T-helper 17 cell (primary cell): ENCODE measurements around the gene DNAH9. TPM values are rescaled to one million over a fixed set of nuclear protein-coding genes. Genes with fewer than 3 reads are reported as not detected.

ENCODE experiments used
- ATAC-seq: fragments of 150-1000 bp; cut with Tn5 transposase; 2 replicates; pipeline ENCODE4 v1.10.0; 2021; ENCODE audit warnings: mild to moderate bottlenecking, moderate library complexity
- DNase-seq, 3 donors: peaks; one replicate each; pipeline versions ENCODE4 v3.0.0 to v3.0.0-alpha.2; 2020 to 2021
- H3K9me3 ChIP-seq: one replicate; pipeline ENCODE4 v1.7.0; 2013; ENCODE audit warnings: low read length, mild to moderate bottlenecking; ENCODE audit not compliant: control insufficient read depth, poor library complexity, severe bottlenecking
- H3K27ac Mint-ChIP-seq: one replicate; pipeline ENCODE4 v1.8.0; 2022; ENCODE audit warnings: mild to moderate bottlenecking, moderate library complexity, mixed read lengths
- H3K27me3 Mint-ChIP-seq: one replicate; pipeline ENCODE4 v1.8.0; 2022; ENCODE audit warnings: mixed read lengths
- H3K36me3 Mint-ChIP-seq: one replicate; pipeline ENCODE4 v1.8.0; 2022; ENCODE audit warnings: low read depth, mixed read lengths
- H3K4me1 Mint-ChIP-seq: one replicate; pipeline ENCODE4 v1.8.0; 2022; ENCODE audit warnings: mild to moderate bottlenecking, mixed read lengths
- H3K4me3 Mint-ChIP-seq: one replicate; pipeline ENCODE4 v1.8.0; 2022; ENCODE audit warnings: mild to moderate bottlenecking, moderate library complexity, mixed read lengths
- total RNA-seq, 4 donors: library from RNA in 2 of 4; stranded (reverse) in 2 of 4; gene quantifications; one replicate each; pipeline ENCODE4 v1.2.3 and lab custom pipeline; 2022 to 2026

The DNAH9 gene
- total RNA-seq, 2 donors from 2014 or later = not detected

DNA sequence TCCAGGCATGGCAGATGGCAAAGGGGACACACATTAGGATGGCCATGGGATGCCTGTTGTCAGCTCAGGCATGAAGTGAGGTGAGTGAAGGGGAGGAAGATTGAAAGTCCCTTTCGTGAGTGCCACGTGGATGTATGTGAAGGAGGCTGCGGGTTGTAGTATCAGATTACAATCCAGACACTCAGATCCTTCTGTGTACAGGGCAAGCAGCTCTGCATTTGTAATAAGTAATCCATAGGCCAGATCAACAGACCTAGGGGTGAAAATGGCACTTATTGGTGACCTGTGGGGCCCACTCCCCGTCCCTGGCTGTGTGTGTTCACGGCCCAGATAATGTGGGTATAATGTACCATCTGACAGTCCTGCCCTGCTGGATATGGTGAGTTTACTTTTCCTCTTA, 159.5 kb downstream of the DNAH9 start:
- ATAC-seq = no peak
- DNase-seq = no peak
- Mint-ChIP-seq H3K27ac (no peak overlapping the region), H3K4me1 (no peaks in the 10 kb centered on the region), H3K36me3 (no peaks in the 10 kb centered on the region), H3K27me3 (no peaks in the 10 kb centered on the region), H3K4me3 (no peak overlapping the region)
- no peaks in the 10 kb centered on the region for H3K9me3 ChIP-seq

DNA sequence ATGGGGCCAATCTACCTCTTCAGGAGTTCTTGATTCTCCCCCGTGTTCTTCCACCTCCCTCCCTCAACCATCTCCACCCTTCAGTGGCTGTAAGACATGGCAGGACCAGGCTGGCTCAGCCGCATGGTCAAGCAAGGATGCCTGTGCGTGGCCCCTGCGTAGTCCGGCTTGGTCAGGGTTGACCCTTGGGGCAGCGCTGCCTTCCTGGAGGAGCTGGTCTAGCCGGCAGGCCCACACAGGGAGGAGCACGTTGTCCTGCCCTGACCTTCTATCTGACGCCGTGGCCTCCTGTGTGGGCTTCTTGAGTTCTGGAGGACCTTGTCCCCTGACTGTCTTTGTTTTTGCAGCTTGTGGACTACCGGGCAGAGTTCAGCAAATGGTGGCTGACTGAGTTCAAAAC, 169.8 kb downstream of the DNAH9 start:
- no peak for ATAC-seq
- H3K4me3 Mint-ChIP-seq = no peak overlapping the region

DNA sequence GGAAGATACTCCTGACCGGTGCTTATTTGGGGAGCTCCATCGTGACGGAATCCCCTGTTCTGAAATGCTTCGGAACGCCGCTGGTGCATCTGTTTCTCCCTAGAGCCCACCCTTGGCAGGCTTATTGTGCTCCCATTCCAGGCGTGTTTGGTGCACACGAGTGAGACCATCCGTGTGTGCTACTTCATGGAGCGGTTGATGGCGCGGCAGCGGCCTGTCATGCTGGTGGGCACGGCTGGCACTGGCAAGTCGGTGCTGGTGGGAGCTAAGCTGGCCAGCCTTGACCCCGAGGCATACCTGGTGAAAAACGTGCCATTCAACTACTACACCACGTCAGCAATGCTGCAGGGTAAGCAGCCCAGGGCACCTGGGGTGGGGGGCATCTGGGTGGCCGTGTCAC, 170.7 kb downstream of the DNAH9 start:
- DNase-seq = no peak
- Mint-ChIP-seq H3K36me3 (no peaks in the 10 kb centered on the region), H3K27me3 (peaks cover 5% of the 10 kb centered on the region), H3K4me3 (no peak overlapping the region), H3K27ac (no peak overlapping the region), H3K4me1 (no peaks in the 10 kb centered on the region)
- H3K9me3 ChIP-seq = no peaks in the 10 kb centered on the region
- ATAC-seq = no peak

More for the DNA sequence above, 169.8 kb downstream of the DNAH9 start:
- Mint-ChIP-seq H3K4me1 (no peaks in the 10 kb centered on the region), H3K27ac (no peak overlapping the region), H3K36me3 (no peaks in the 10 kb centered on the region), H3K27me3 (peaks cover 5% of the 10 kb centered on the region)
- no peaks in the 10 kb centered on the region for H3K9me3 ChIP-seq
- no peak for DNase-seq

DNA sequence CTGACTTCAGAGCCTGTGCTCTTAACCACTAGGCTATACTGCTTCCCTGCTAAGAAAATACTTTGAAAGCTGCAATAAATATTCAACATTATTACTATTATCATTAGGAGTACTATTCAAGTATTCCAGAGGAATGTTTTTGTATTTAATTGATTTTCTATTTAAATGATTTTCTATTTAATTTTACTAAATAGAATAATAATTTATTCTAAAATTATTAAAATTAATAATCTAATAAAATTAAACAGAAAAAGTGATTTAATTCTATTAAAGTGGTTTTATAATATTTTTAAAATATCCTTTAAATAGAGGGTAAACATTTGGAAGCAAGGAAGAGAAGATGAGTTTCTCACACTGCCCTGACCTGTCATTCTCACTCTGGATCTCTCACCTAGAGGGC, 173.8 kb downstream of the DNAH9 start:
- DNase-seq = no peak
- no peaks in the 10 kb centered on the region for H3K9me3 ChIP-seq
- Mint-ChIP-seq H3K4me1 (no peaks in the 10 kb centered on the region), H3K27ac (no peak overlapping the region), H3K27me3 (no peaks in the 10 kb centered on the region), H3K4me3 (no peak overlapping the region), H3K36me3 (no peaks in the 10 kb centered on the region)
- no peak for ATAC-seq

DNA sequence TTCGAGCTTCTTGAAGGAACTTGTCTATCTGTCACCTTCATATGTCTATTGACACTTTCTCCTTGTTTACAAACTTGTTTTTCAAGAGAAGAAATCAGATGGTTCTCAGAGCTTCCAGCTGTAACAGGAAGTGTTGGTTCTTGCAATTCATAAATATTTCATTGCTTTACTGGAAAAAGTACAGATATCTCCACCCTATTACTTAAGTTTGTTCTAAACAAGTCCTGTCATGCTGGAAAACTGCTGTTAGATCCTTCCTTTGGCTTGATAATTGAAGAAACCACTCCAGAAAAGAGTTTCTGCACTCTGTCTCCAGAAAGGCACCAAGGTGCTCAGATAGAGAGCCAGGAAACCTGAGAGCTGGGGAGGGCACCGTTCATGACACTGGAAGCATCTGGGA, 181.6 kb downstream of the DNAH9 start:
- no peaks in the 10 kb centered on the region for H3K9me3 ChIP-seq
- Mint-ChIP-seq H3K4me3 (no peak overlapping the region), H3K36me3 (no peaks in the 10 kb centered on the region), H3K27me3 (no peaks in the 10 kb centered on the region), H3K4me1 (no peaks in the 10 kb centered on the region), H3K27ac (no peak overlapping the region)
- ATAC-seq (no peak), DNase-seq (no peak)

DNA sequence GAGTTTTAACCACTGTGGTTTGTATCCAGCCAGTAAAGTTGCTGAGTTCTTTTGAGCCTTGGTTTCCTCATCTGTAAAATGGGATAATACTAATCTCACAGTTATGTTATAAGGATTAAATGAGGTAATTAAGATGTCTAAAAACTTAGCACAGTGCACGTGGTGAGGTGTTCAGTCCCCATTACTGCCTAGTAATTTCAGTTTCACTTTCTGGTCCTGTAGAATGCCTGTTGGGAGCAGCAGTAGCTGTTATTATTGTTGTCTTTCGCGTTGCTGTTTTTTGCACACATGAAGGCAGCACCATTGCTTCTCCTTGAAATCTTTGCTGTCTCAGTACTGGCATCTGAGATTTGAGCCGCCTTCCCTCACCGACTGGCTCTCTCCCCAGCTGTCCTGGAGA, 182.4 kb downstream of the DNAH9 start:
- H3K9me3 ChIP-seq = no peaks in the 10 kb centered on the region
- DNase-seq = no peak
- H3K27ac Mint-ChIP-seq = no peak overlapping the region
- no peaks in the 10 kb centered on the region for H3K27me3 Mint-ChIP-seq
- H3K4me3 Mint-ChIP-seq = no peak overlapping the region
- ATAC-seq = no peak
- H3K36me3 Mint-ChIP-seq = no peaks in the 10 kb centered on the region
- no peaks in the 10 kb centered on the region for H3K4me1 Mint-ChIP-seq

DNA sequence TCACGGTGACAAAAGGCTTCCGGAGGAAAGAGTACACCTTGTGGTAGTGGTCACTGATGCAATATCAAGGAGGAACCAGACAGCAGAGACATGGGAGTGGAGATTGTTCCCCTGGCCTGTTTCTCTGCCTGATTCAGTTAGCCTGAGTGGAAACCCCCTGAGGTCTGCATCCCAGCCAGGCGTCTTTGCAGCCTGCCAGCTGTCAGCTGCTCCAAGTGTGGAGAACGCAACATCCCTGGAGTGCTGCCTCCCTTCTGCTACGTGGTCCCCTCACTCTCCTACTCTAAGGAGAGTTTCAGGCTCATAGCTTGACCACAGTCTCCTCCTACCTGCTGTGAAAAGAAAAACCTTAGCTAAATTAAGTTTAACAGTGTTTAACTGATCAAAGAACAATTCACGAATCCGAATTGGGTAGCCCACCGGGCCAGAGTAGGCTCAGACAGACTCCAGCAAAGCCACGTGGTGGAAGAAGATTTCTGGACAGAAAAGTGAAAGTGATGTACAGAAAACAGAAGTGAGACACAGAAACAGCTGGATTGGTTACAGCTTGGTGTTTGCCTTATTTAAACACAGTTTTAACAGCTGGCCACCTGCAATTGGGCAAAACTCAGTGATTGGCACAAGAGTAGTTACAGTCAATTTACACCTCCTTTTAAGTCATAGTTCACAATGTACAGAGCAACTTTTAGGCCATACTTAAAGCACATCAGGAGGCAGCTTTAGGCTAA, 188.6 kb downstream of the DNAH9 start:
- no peaks in the 10 kb centered on the region for H3K4me1 Mint-ChIP-seq
- no peak overlapping the region for H3K27ac Mint-ChIP-seq
- no peak overlapping the region for H3K4me3 Mint-ChIP-seq
- no peaks in the 10 kb centered on the region for H3K9me3 ChIP-seq
- ATAC-seq (no peak), DNase-seq (no peak)
- H3K27me3 Mint-ChIP-seq = no peaks in the 10 kb centered on the region
- no peaks in the 10 kb centered on the region for H3K36me3 Mint-ChIP-seq

DNA sequence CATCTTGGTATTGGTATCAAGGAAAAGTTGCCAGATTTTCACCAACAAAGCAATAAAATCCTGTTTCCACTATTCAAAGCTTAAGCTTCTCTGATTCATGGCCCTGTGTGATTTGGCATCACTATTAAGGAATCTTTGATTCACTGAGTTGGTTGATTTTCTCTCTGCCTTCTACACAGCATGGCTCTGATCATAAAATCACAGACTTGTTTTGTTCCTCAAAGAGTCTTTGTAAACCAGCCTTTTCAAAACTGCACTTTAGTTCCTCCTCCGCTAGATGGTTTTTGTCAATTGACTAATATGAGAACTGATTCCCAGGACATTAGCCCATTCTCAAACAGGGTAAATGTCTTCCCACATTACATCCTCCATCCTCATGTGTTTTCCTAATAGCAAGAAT, 197.6 kb downstream of the DNAH9 start:
- no peaks in the 10 kb centered on the region for H3K4me1 Mint-ChIP-seq
- no peak overlapping the region for H3K27ac Mint-ChIP-seq
- no peak for DNase-seq
- H3K9me3 ChIP-seq = no peaks in the 10 kb centered on the region
- ATAC-seq = no peak
- H3K4me3 Mint-ChIP-seq = no peak overlapping the region
- H3K27me3 Mint-ChIP-seq = no peaks in the 10 kb centered on the region
- no peaks in the 10 kb centered on the region for H3K36me3 Mint-ChIP-seq

DNA sequence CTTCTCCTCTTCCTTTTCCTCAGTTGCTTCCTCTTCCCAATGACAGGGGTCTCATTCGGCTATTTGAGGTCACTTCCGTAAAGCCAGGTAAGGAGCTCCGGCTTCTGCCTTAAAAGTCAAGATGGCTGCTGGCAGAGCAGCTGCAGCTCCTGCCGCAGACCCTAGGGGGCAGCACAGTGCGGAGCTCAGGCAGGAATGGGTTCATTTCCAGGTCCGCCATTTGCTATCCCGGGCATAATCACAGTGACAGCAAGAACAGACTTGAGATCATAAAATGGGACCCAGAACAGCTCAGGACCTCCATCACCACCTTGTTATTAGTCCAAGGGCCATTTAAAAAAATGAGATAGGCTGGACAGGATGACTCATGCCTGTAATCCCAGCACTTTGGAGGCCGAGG, 199.5 kb downstream of the DNAH9 start:
- no peaks in the 10 kb centered on the region for H3K27me3 Mint-ChIP-seq
- H3K36me3 Mint-ChIP-seq = no peaks in the 10 kb centered on the region
- H3K4me1 Mint-ChIP-seq = no peaks in the 10 kb centered on the region
- DNase-seq (no peak), ATAC-seq (no peak)
- no peak overlapping the region for H3K27ac Mint-ChIP-seq
- H3K9me3 ChIP-seq = no peaks in the 10 kb centered on the region
- H3K4me3 Mint-ChIP-seq = no peak overlapping the region

DNA sequence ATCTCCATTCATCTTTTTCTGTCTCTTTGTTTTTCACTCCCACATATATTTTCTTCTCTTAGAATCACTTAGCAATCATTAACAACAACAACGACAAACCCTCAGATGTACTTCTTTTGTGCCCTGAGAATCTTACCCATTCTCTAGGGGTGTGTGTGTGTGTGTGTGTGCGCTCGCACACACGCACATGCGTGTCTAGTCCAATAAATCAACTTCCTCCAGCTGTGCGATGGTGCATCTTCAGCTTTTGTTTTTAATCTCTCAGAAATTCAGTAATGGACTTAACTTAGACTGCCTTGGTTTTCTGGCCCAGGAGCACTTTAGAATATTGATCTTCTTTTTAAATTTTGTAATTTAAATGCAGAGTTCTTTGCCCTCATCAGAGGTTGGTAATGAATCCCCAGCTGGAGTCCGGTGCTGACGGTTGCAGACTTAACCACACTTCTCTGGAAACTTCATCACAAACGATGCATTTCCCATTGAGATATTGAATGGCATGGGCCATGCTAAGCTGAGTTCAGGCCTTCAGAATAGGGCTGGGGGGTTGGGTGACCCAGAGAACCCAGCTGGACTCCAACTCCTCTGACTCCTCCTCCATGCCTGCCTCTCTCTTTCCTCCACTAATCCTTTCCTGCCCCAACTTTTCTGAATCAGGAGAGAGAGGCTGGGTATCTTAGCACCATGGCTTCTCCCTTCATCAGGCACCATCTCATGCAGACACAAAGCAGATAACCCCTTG, 205.1 kb downstream of the DNAH9 start:
- Mint-ChIP-seq H3K27me3 (no peaks in the 10 kb centered on the region), H3K4me3 (no peak overlapping the region), H3K36me3 (no peaks in the 10 kb centered on the region), H3K27ac (no peak overlapping the region), H3K4me1 (no peaks in the 10 kb centered on the region)
- DNase-seq (no peak), ATAC-seq (no peak)
- no peaks in the 10 kb centered on the region for H3K9me3 ChIP-seq

DNA sequence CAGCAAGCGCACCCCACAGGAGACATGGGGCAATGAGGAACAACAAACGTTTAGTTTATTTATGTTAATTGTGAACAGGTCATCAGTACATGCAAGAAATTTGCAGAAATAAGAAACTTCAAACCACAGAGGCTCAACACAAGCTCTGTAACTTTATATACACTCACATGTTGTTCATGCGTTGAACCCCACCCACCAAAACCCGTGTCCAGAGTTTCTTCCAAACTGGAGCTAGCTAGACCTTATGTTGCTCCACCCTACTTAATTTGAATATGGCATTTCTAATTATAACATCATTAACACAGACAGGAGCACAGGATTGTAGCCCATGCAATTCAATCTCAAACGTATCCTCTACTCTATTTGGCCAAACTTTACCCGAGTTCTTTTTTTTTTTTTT, 206.9 kb downstream of the DNAH9 start:
- Mint-ChIP-seq H3K36me3 (no peaks in the 10 kb centered on the region), H3K27ac (no peak overlapping the region), H3K27me3 (no peaks in the 10 kb centered on the region), H3K4me1 (no peaks in the 10 kb centered on the region), H3K4me3 (no peak overlapping the region)
- ATAC-seq (no peak), DNase-seq (no peak)
- H3K9me3 ChIP-seq = no peaks in the 10 kb centered on the region

DNA sequence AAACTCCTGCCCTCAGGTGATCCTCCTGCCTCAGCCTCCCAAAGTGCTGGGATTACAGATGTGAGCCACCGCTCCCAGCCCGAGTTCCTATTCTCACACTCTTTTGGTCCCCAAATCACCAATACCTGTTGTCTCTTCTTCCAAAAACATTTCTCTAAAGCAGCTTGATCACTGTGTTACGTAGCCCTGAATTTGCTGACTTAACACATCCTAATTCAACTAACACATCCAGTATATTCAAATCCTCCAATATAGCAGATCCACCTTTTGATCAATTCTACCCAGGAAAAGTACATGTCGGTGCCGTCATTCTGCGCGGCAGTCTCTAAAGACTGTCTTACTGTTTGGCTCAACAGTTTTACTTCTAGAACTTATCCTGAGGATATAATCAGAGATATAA, 207.7 kb downstream of the DNAH9 start:
- ATAC-seq = no peak

DNA sequence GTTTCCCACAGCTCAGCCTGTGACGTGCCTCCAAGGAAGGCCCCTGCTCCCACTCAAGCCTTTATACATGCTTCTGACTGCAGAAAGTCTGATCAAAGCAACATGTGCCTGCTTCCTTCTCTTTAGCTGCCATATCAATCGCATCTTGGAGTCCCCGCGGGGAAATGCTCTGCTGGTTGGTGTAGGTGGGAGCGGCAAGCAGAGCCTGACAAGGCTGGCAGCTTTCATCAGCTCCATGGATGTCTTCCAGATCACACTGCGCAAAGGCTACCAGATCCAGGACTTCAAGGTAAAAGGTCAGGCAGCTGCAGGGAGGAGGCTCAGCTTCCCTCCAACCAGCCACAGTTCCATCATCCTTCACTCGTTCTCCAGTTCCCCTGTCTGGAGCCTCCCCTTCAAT, 209.3 kb downstream of the DNAH9 start:
- H3K9me3 ChIP-seq = no peaks in the 10 kb centered on the region
- Mint-ChIP-seq H3K4me3 (no peak overlapping the region), H3K27me3 (no peaks in the 10 kb centered on the region), H3K36me3 (no peaks in the 10 kb centered on the region), H3K4me1 (no peaks in the 10 kb centered on the region), H3K27ac (no peak overlapping the region)
- DNase-seq = no peak
- no peak for ATAC-seq

More for the DNA sequence above, 207.7 kb downstream of the DNAH9 start:
- Mint-ChIP-seq H3K36me3 (no peaks in the 10 kb centered on the region), H3K27ac (no peak overlapping the region), H3K4me3 (no peak overlapping the region), H3K27me3 (no peaks in the 10 kb centered on the region), H3K4me1 (no peaks in the 10 kb centered on the region)
- no peaks in the 10 kb centered on the region for H3K9me3 ChIP-seq
- no peak for DNase-seq

DNA sequence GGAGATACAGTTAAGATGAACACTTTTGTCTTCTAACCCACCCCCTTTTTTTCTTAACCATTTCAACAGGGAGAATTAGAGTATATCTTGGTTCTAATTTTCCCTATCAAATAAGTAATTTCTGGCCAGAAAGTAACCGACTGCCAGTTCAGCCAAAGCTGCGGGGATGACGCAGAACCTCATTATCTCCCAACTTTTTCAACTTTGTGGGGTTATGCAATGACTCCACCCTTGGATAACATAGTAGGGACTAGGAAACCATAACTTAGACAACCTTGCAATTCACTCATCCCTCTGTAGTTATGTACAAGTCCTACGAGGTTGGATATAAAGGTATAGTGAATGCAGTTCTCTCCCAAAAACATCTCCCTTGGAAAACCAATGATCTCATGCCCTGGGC, 215.0 kb downstream of the DNAH9 start:
- no peak for DNase-seq
- H3K9me3 ChIP-seq = no peaks in the 10 kb centered on the region
- no peaks in the 10 kb centered on the region for H3K27me3 Mint-ChIP-seq
- no peaks in the 10 kb centered on the region for H3K4me1 Mint-ChIP-seq
- ATAC-seq = no peak
- H3K36me3 Mint-ChIP-seq = no peaks in the 10 kb centered on the region
- H3K27ac Mint-ChIP-seq = no peak overlapping the region
- no peak overlapping the region for H3K4me3 Mint-ChIP-seq
